IMR-90 (cell line): ENCODE measurements around the gene ASB5. TPM values are rescaled to one million over a fixed set of nuclear protein-coding genes. Genes with fewer than 3 reads are reported as not detected.
A peak's percentile ranks its signal among the peaks of the same experiment; 100 is the strongest.

Source experiments
- ATAC-seq: fragments of 200-7000 bp; cut with Tn5 transposase; 2 replicates; pipeline ENCODE4 v1.9.1; 2020; ENCODE audit warnings: low read depth, mild to moderate bottlenecking, moderate library complexity
- BruUV-seq: library from RNA; stranded (reverse); fragments of 400-500 nt; replicated peaks from 2 replicates; lab custom pipeline; 2021; lab: Mats Ljungman, UMichigan
- CTCF ChIA-PET: fragments of 300-600 bp; formaldehyde crosslinking; extraction: SDS; loops from one replicate; lab custom pipeline; 2021; ENCODE audit warnings: antibody characterized with exemption; lab: Yijun Ruan, JAX
- POLR2A ChIA-PET: fragments of 300-600 bp; sonication (Branson Sonifier 250); formaldehyde crosslinking; loops from one replicate; lab custom pipeline; 2022; ENCODE audit warnings: antibody characterized with exemption; ENCODE audit not compliant: unreplicated experiment; lab: Charles Lee
- DNase-seq: peaks from one replicate; pipeline ENCODE4 v3.0.0; 2013
- H2AFZ ChIP-seq: replicated peaks from 2 replicates; pipeline ENCODE3; 2013; ENCODE audit warnings: low read length, mild to moderate bottlenecking; ENCODE audit not compliant: poor library complexity
- H2AK5ac ChIP-seq: 2 replicates; pipeline ENCODE4 v1.6.1; 2013; ENCODE audit warnings: low read depth, low read length, inconsistent platforms
- H2AK9ac ChIP-seq: replicated peaks from 2 replicates; pipeline ENCODE3; 2013; ENCODE audit warnings: mild to moderate bottlenecking, low read depth, low read length, moderate library complexity; ENCODE audit not compliant: poor library complexity
- H2BK120ac ChIP-seq: 2 replicates; pipeline ENCODE4 v1.6.1; 2013; ENCODE audit warnings: low read depth, low read length, inconsistent platforms
- H2BK15ac ChIP-seq: 3 replicates; pipeline ENCODE4 v1.6.1; 2013; ENCODE audit warnings: low read depth, low read length, inconsistent platforms
- H2BK20ac ChIP-seq: 2 replicates; pipeline ENCODE4 v1.6.1; 2013; ENCODE audit warnings: low read depth, mild to moderate bottlenecking, inconsistent platforms, low read length, moderate library complexity
- H2BK5ac ChIP-seq: 2 replicates; pipeline ENCODE4 v1.6.1; 2013; ENCODE audit warnings: mild to moderate bottlenecking, low read depth, low read length, inconsistent platforms; ENCODE audit not compliant: poor library complexity, severe bottlenecking
- H3K14ac ChIP-seq: replicated peaks from 2 replicates; pipeline ENCODE4 v1.6.1; 2013; ENCODE audit warnings: low read depth, low read length, inconsistent platforms
- H3K18ac ChIP-seq: 2 replicates; pipeline ENCODE4 v1.6.1; 2013; ENCODE audit warnings: low read depth, low read length, control low read depth
- H3K23ac ChIP-seq: 2 replicates; pipeline ENCODE4 v1.6.1; 2013; ENCODE audit warnings: low read depth, low read length, inconsistent platforms
- H3K27ac ChIP-seq: 2 replicates; pipeline ENCODE4 v1.5.1; 2013; ENCODE audit warnings: mild to moderate bottlenecking, control low read depth, low read length; ENCODE audit not compliant: insufficient read depth
- H3K27me3 ChIP-seq: 2 replicates; pipeline ENCODE4 v1.6.1; 2013; ENCODE audit warnings: low read length; ENCODE audit not compliant: control insufficient read depth, insufficient read depth
- H3K36me3 ChIP-seq: 2 replicates; pipeline ENCODE4 v1.6.1; 2013; ENCODE audit warnings: low read length, mixed read lengths; ENCODE audit not compliant: control insufficient read depth, insufficient read depth
- H3K4ac ChIP-seq: 2 replicates; pipeline ENCODE4 v1.6.1; 2013; ENCODE audit warnings: low read depth, low read length, inconsistent platforms
- H3K4me1 ChIP-seq: 2 replicates; pipeline ENCODE4 v1.6.1; 2013; ENCODE audit warnings: low read length, mixed read lengths; ENCODE audit not compliant: control insufficient read depth, insufficient read depth
- H3K4me2 ChIP-seq: 2 replicates; pipeline ENCODE4 v1.6.1; 2013; ENCODE audit warnings: low read depth, mild to moderate bottlenecking, control low read depth, low read length, moderate library complexity
- H3K4me3 ChIP-seq: 2 replicates; pipeline ENCODE4 v1.5.1; 2013; ENCODE audit warnings: low read depth, mild to moderate bottlenecking, control low read depth, low read length, moderate library complexity; ENCODE audit not compliant: insufficient read depth
- H3K56ac ChIP-seq: 2 replicates; pipeline ENCODE4 v1.6.1; 2013; ENCODE audit warnings: low read length, inconsistent platforms; ENCODE audit not compliant: insufficient read depth; ENCODE audit errors: extremely low read depth
- H3K79me1 ChIP-seq, 2 experiments: 2 replicates each; pipeline ENCODE4 v1.6.1; 2013; ENCODE audit warnings: low read length in 2 of 2, inconsistent platforms in 1 of 2, low read depth in 1 of 2
- H3K9ac ChIP-seq: 2 replicates; pipeline ENCODE4 v1.6.1; 2013; ENCODE audit warnings: low read depth, low read length, control low read depth
- H3K9me1 ChIP-seq: 2 replicates; pipeline ENCODE4 v1.6.1; 2013; ENCODE audit warnings: low read length, inconsistent platforms; ENCODE audit not compliant: insufficient read depth
- H3K9me3 ChIP-seq: 2 replicates; pipeline ENCODE4 v1.6.1; 2013; ENCODE audit warnings: low read length; ENCODE audit not compliant: control insufficient read depth, insufficient read depth
- H4K20me1 ChIP-seq: 2 replicates; pipeline ENCODE4 v1.6.1; 2013; ENCODE audit warnings: low read length, inconsistent platforms; ENCODE audit not compliant: insufficient read depth
- H4K5ac ChIP-seq: 2 replicates; pipeline ENCODE4 v1.6.1; 2013; ENCODE audit warnings: mild to moderate bottlenecking, low read depth, low read length, control low read depth
- H4K8ac ChIP-seq, 2 experiments: 2 replicates each; pipeline ENCODE4 v1.6.1; 2013; ENCODE audit warnings: low read depth in 2 of 2, low read length in 2 of 2, control low read depth in 1 of 2, inconsistent platforms in 1 of 2
- H4K91ac ChIP-seq: 2 replicates; pipeline ENCODE4 v1.6.1; 2013; ENCODE audit warnings: low read depth, low read length, inconsistent platforms; ENCODE audit not compliant: insufficient read depth
- MAFK ChIP-seq: IDR thresholded peaks from 2 replicates; pipeline ENCODE4 v1.6.1; 2012; ENCODE audit warnings: low read depth, low read length, improper control_type of control experiment
- MAZ ChIP-seq: IDR thresholded peaks from 2 replicates; pipeline ENCODE4 v1.6.1; 2012; ENCODE audit warnings: low read depth, mild to moderate bottlenecking, low read length, improper control_type of control experiment, moderate library complexity, borderline replicate concordance
- MXI1 ChIP-seq: IDR thresholded peaks from 2 replicates; pipeline ENCODE4 v1.6.1; 2012; ENCODE audit warnings: low read depth, mild to moderate bottlenecking, low read length, moderate library complexity, borderline replicate concordance
- POLR2A ChIP-seq: IDR thresholded peaks from 2 replicates; pipeline ENCODE4 v1.6.1; 2012; ENCODE audit warnings: mild to moderate bottlenecking, low read depth, low read length
- RAD21 ChIP-seq: IDR thresholded peaks from 2 replicates; pipeline ENCODE4 v1.6.1; 2012; ENCODE audit warnings: low read length, improper control_type of control experiment
- RFX5 ChIP-seq: IDR thresholded peaks from 2 replicates; pipeline ENCODE4 v1.8.0; 2012; ENCODE audit warnings: low read depth, mild to moderate bottlenecking, low read length, moderate library complexity
- dilution Hi-C: fragments of 300-500 bp; cut with HindIII; formaldehyde crosslinking; loops from one replicate; pipeline ENCODE4 v1.14.3; 2018; ENCODE audit warnings: low sequenced_read_pairs; ENCODE audit not compliant: unreplicated experiment
- in situ Hi-C: fragments of 300-500 bp; cut with MboI; formaldehyde crosslinking; loops from 3 replicates; pipeline ENCODE4 v1.14.3; 2019; ENCODE audit warnings: low sequenced_read_pairs, inconsistent platforms, mixed read lengths
- intact Hi-C: fragments of 100-400 bp; cut with micrococcal nuclease; formaldehyde crosslinking; loops from 2 replicates; pipeline ENCODE4 v1.10.0; 2022
- polyA plus RNA-seq, 3 experiments: library from polyadenylated mRNA; depleted of rRNA; stranded (reverse); fragments of >200 nt; gene quantifications; 2 replicates each; pipeline ENCODE4 v1.2.3, GENCODE V29; 2012; ENCODE audit warnings: low replicate concordance in 1 of 3
- total RNA-seq: library from RNA; depleted of rRNA; stranded (reverse); fragments of >200 nt; gene quantifications from 2 replicates; pipeline ENCODE4 v1.2.3, GENCODE V29; 2012
- TF ChIP-seq, protein P1 (sequence below): fragments of 150-350 bp; IDR thresholded peaks from 2 replicates; pipeline ENCODE4 v1.6.1; 2016; ENCODE audit warnings: low read depth, mild to moderate bottlenecking, low read length, moderate library complexity, borderline replicate concordance

Gene ASB5
- total and polyA plus RNA-seq, 2 of the 4 experiments (the other 2 are of a cell fraction): 0.18 to 0.21 TPM

DNA sequence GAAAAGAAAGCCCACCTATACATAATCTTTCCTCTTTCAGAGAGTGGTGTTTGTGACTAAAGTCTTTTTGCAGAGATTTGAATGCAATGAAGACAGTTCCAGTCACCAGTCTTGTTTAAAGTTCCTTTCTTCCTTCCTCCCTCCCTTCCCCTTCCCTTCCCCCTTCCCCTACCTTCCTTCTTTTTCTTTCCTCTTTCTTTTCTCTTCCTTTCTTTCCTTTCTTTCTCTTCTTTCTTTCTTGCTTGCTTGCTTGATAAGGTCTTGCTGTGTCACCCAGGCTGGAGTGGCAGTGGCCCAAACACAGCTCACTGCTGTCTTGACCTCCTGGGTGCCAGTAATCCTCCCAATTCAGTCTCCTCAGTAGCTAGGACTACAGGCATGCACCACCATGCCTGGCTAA is 19.0 kb upstream of the ASB5 start:
- Histone ChIP-seq H3K79me1 (no peaks in the 10 kb centered on the region), H4K8ac (no peak overlapping the region), H3K36me3 (no peaks in the 10 kb centered on the region), H3K27ac (no peak overlapping the region), H2BK5ac (no peak overlapping the region), H3K18ac (no peak overlapping the region), H2BK120ac (no peak overlapping the region), H3K9ac (no peak overlapping the region), H4K20me1 (no peaks in the 10 kb centered on the region), H3K27me3 (no peaks in the 10 kb centered on the region), H2BK20ac (0 out of 2 replicates have a peak overlapping the region, but pooled peaks have one; percentile 24), H2AFZ (no peak overlapping the region), H3K4ac (no peak overlapping the region), H3K4me1 (peaks cover 6% of the 10 kb centered on the region), H3K4me2 (no peak overlapping the region), H2AK5ac (no peak overlapping the region), H3K14ac (no peak overlapping the region), H3K56ac (no peak overlapping the region), H3K9me3 (no peaks in the 10 kb centered on the region), H4K5ac (no peak overlapping the region), H3K9me1 (no peaks in the 10 kb centered on the region), H3K23ac (no peak overlapping the region), H2AK9ac (no peak overlapping the region), H3K4me3 (no peak overlapping the region), H2BK15ac (no peak overlapping the region), H4K91ac (0 out of 2 replicates have a peak overlapping the region, but pooled peaks have one; percentile 4)
- ChIA-PET CTCF (interaction anchor here (0.7 kb wide), 1 partner anchor 23 kb away, joined by 3 read pairs; no protein-coding TSS in a partner anchor), POLR2A (no interaction called here)
- intact Hi-C loops (no loop called here), dilution Hi-C loops (no loop called here), in situ Hi-C loops (no loop called here)
- DNase-seq (no peak), ATAC-seq (no peak)
- no TSS peak for BruUV-seq
- TF ChIP-seq RAD21: no peak
- TF ChIP-seq RFX5: no peak
- no peak for TF ChIP-seq POLR2A
- no peak for TF ChIP-seq MXI1
- TF ChIP-seq MAFK: no peak
- no peak for TF ChIP-seq MAZ
- TF ChIP-seq, protein P1, sequence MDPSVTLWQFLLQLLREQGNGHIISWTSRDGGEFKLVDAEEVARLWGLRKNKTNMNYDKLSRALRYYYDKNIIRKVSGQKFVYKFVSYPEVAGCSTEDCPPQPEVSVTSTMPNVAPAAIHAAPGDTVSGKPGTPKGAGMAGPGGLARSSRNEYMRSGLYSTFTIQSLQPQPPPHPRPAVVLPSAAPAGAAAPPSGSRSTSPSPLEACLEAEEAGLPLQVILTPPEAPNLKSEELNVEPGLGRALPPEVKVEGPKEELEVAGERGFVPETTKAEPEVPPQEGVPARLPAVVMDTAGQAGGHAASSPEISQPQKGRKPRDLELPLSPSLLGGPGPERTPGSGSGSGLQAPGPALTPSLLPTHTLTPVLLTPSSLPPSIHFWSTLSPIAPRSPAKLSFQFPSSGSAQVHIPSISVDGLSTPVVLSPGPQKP: no peak
